Osteoblast (primary cell): ENCODE measurements around the gene DMGDH. TPM values are rescaled to one million over a fixed set of nuclear protein-coding genes. Genes with fewer than 3 reads are reported as not detected.

Source experiments
- DNase-seq: peaks from one replicate; pipeline ENCODE4 v3.0.0; 2011; ENCODE audit warnings: low spot score, mixed read lengths; ENCODE audit not compliant: insufficient read length; ENCODE audit errors: missing footprints
- H2AFZ ChIP-seq: 2 replicates; pipeline ENCODE4 v1.6.0; 2011; ENCODE audit warnings: mild to moderate bottlenecking, low read length
- H3K27ac ChIP-seq: 2 replicates; pipeline ENCODE4 v1.5.1; 2011; ENCODE audit warnings: mild to moderate bottlenecking, low read depth, low read length, moderate library complexity
- H3K27me3 ChIP-seq: 2 replicates; pipeline ENCODE4 v1.6.0; 2012; ENCODE audit warnings: mild to moderate bottlenecking, control low read depth, inconsistent platforms, low read length, moderate library complexity; ENCODE audit not compliant: insufficient read depth
- H3K36me3 ChIP-seq: 2 replicates; pipeline ENCODE4 v1.5.1; 2011; ENCODE audit warnings: mild to moderate bottlenecking, low read length, control low read depth, moderate library complexity; ENCODE audit not compliant: insufficient read depth
- H3K4me1 ChIP-seq: 2 replicates; pipeline ENCODE4 v1.5.1; 2011; ENCODE audit warnings: mild to moderate bottlenecking, low read length, control low read depth, moderate library complexity; ENCODE audit not compliant: insufficient read depth
- H3K4me2 ChIP-seq: 2 replicates; pipeline ENCODE4 v1.6.0; 2011; ENCODE audit warnings: mild to moderate bottlenecking, low read length; ENCODE audit not compliant: insufficient read depth
- H3K4me3 ChIP-seq: fragments of 200-600 bp; sonication (generic); 3 replicates; pipeline ENCODE4 v1.5.1; 2012; ENCODE audit warnings: mild to moderate bottlenecking, low read length, inconsistent platforms; ENCODE audit not compliant: insufficient read depth
- H3K79me2 ChIP-seq: 2 replicates; pipeline ENCODE4 v1.6.0; 2012; ENCODE audit warnings: mild to moderate bottlenecking, low read length, control low read depth, inconsistent platforms; ENCODE audit not compliant: insufficient read depth
- H3K9me3 ChIP-seq: 2 replicates; pipeline ENCODE4 v1.5.1; 2011; ENCODE audit warnings: low read depth, low read length, control low read depth
- H4K20me1 ChIP-seq: 2 replicates; pipeline ENCODE4 v1.6.0; 2012; ENCODE audit warnings: mild to moderate bottlenecking, low read length, control low read depth; ENCODE audit not compliant: insufficient read depth
- CTCF ChIP-seq: IDR thresholded peaks from 2 replicates; pipeline ENCODE4 v1.5.1; 2011; ENCODE audit warnings: mild to moderate bottlenecking, low read depth, low read length, moderate library complexity; ENCODE audit errors: extremely low read depth
- total RNA-seq: library from RNA; depleted of rRNA; stranded (reverse); fragments of >200 nt; gene quantifications from 2 replicates; pipeline ENCODE4 v1.2.3, GENCODE V29; 2012

DMGDH gene
- total RNA-seq, 1 donor, result 7.2 TPM

GRCh38 chr5:78975035-78975434 lies 94.4 kb downstream of the DMGDH start:
- no peaks in the 10 kb centered on the region for H3K9me3 ChIP-seq
- no peak overlapping the region for H3K4me2 ChIP-seq
- no peaks in the 10 kb centered on the region for H3K36me3 ChIP-seq
- H3K4me3 ChIP-seq, result no peak overlapping the region
- H2AFZ ChIP-seq, result no peak overlapping the region
- no peak for DNase-seq
- H3K27ac ChIP-seq, result no peak overlapping the region
- H3K79me2 ChIP-seq, result peaks cover 66% of the 10 kb centered on the region
- TF ChIP-seq CTCF, result no peak
- H3K27me3 ChIP-seq, result no peaks in the 10 kb centered on the region
- peaks cover 8% of the 10 kb centered on the region for H3K4me1 ChIP-seq
- H4K20me1 ChIP-seq, result no peaks in the 10 kb centered on the region

GRCh38 chr5:78974601-78975000 lies 94.9 kb downstream of the DMGDH start:
- peaks cover 62% of the 10 kb centered on the region for H3K79me2 ChIP-seq
- H3K4me1 ChIP-seq, result peaks cover 8% of the 10 kb centered on the region
- H3K36me3 ChIP-seq, result no peaks in the 10 kb centered on the region
- no peaks in the 10 kb centered on the region for H3K27me3 ChIP-seq
- H2AFZ ChIP-seq, result no peak overlapping the region
- H3K27ac ChIP-seq, result no peak overlapping the region
- H3K4me2 ChIP-seq, result no peak overlapping the region
- no peak overlapping the region for H3K4me3 ChIP-seq
- H4K20me1 ChIP-seq, result no peaks in the 10 kb centered on the region
- H3K9me3 ChIP-seq, result no peaks in the 10 kb centered on the region
- no peak for DNase-seq
- TF ChIP-seq CTCF, result no peak

GRCh38 chr5:78974011-78974410 lies 95.5 kb downstream of the DMGDH start:
- no peak overlapping the region for H3K27ac ChIP-seq
- H3K79me2 ChIP-seq, result peaks cover 56% of the 10 kb centered on the region
- H3K36me3 ChIP-seq, result no peaks in the 10 kb centered on the region
- peaks cover 8% of the 10 kb centered on the region for H3K4me1 ChIP-seq
- H2AFZ ChIP-seq, result no peak overlapping the region
- no peaks in the 10 kb centered on the region for H4K20me1 ChIP-seq
- no peak overlapping the region for H3K4me3 ChIP-seq
- no peak for DNase-seq
- no peaks in the 10 kb centered on the region for H3K27me3 ChIP-seq
- H3K9me3 ChIP-seq, result no peaks in the 10 kb centered on the region
- no peak for TF ChIP-seq CTCF
- no peak overlapping the region for H3K4me2 ChIP-seq

GRCh38 chr5:78972654-78973428 lies 96.6 kb downstream of the DMGDH start:
- H3K27me3 ChIP-seq, result no peaks in the 10 kb centered on the region
- no peaks in the 10 kb centered on the region for H3K9me3 ChIP-seq
- H3K36me3 ChIP-seq, result no peaks in the 10 kb centered on the region
- no peak for TF ChIP-seq CTCF
- H3K79me2 ChIP-seq, result peaks cover 46% of the 10 kb centered on the region
- H3K4me3 ChIP-seq, result peak overlapping the region; percentile 3
- H3K4me2 ChIP-seq, result peak overlapping the region; percentile 56
- no peak overlapping the region for H3K27ac ChIP-seq
- no peak for DNase-seq
- H2AFZ ChIP-seq, result peak overlapping the region; percentile 50
- peaks cover 8% of the 10 kb centered on the region for H3K4me1 ChIP-seq
- no peaks in the 10 kb centered on the region for H4K20me1 ChIP-seq
